ENCODE results near the gene LRBA.

The LRBA gene

DNA sequence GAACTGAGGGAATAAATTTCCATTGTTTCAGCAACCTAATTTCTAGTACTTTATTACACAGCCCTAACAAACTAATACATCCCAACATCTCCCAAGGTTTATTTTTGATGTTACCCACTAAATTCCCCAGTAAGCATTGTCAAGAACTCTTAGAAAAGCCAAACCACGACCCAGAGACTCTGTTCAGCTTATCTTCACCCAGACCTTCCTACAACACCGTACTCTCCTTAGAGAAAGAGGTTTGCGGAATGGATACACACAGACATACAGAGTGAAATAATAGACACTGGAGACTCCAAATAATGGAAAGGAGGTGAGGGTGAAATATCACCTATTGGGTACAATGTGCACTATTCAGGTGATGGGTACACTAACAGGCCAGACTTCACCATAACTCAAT lies 75.6 kb downstream of the LRBA start:
- in situ Hi-C loops (cut with HindIII; ENCODE audit: low sequenced_read_pairs) = no loop called here
- H3K4me3 ChIP-seq (ENCODE audit: low read depth, low read length) = no peak overlapping the region
- TF ChIP-seq, protein P1, sequence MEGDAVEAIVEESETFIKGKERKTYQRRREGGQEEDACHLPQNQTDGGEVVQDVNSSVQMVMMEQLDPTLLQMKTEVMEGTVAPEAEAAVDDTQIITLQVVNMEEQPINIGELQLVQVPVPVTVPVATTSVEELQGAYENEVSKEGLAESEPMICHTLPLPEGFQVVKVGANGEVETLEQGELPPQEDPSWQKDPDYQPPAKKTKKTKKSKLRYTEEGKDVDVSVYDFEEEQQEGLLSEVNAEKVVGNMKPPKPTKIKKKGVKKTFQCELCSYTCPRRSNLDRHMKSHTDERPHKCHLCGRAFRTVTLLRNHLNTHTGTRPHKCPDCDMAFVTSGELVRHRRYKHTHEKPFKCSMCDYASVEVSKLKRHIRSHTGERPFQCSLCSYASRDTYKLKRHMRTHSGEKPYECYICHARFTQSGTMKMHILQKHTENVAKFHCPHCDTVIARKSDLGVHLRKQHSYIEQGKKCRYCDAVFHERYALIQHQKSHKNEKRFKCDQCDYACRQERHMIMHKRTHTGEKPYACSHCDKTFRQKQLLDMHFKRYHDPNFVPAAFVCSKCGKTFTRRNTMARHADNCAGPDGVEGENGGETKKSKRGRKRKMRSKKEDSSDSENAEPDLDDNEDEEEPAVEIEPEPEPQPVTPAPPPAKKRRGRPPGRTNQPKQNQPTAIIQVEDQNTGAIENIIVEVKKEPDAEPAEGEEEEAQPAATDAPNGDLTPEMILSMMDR (IDR thresholded peaks at IDR 0.05; ENCODE audit: low read depth, low read length, missing control alignments) = no peak
- no peak for DNase-seq (ENCODE audit: low read depth)

DNA sequence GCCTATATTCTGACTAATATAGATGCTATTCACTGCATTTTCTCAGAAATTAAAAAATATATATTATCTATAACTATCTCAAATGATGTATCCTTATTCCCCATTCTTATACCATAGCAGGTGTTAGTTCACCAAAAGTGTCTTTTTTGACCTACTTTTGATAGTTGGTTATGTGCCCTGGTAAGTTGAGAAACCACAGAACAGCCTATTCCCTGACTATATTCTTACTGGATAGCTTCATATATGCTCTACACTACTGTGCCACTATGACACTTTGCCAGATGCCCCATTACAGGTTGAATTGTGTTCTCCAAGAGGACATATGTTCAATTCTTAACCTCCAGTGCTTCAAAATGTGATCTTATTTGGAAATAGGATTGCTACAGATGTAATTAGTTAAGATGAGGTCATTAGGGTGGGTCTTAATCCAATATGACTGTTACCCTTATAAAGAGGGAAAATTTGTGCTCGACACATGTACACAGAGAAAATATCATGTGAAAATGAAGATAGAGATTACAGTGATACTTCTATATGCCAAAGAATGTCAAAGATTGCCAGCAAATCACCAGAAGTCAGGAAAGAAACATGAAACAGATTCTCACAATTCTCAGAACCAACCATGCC lies 76.1 kb downstream of the LRBA start:
- DNase-seq (ENCODE audit: low read depth) = no peak
- in situ Hi-C loops (cut with HindIII; ENCODE audit: low sequenced_read_pairs) = no loop called here
- TF ChIP-seq, protein P1 (IDR thresholded peaks at IDR 0.05; ENCODE audit: low read depth, low read length, missing control alignments) = no peak
- H3K4me3 ChIP-seq (ENCODE audit: low read depth, low read length) = no peak overlapping the region

DNA sequence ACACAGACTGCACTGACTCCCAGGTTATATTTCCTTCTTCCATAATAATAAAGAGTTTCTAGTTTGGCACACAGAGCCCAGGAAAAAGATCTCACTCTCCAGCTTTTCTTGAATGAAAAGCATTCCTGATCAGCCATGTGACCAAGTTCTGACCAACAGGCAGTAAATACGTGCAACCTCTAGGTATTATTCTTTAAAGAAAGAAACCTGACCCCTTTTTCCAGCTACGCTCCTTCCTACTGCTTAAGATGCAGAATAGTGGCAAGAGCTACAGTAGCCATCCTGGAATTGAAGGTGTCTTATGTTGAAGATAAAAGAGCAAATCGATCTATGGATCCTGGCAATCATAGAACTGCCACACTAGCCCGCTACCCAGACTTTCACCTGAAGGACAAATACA lies 76.7 kb downstream of the LRBA start:
- no peak overlapping the region for H3K4me3 ChIP-seq (ENCODE audit: low read depth, low read length)
- TF ChIP-seq, protein P1 (IDR thresholded peaks at IDR 0.05; ENCODE audit: low read depth, low read length, missing control alignments) = no peak
- in situ Hi-C loops (cut with HindIII; ENCODE audit: low sequenced_read_pairs) = no loop called here
- DNase-seq (ENCODE audit: low read depth) = no peak

DNA sequence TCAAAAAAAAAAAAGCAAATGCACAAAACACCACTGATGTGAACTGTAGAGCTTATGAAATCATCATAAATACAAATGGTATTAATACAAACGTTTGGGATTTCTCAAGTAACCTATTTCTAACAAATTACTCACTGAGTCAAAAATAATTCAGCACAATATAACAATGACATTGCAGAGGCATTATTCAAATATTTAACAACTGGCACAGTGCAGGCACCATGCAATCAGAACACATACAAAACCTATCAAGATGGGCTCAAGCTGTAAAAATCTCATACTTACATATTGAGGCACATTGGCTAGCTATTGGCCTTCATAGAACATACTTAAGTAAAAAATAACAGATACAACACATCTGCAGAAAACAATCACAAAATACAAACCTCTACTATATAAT lies 81.1 kb downstream of the LRBA start:
- in situ Hi-C loops (cut with HindIII; ENCODE audit: low sequenced_read_pairs) = no loop called here
- H3K4me3 ChIP-seq (ENCODE audit: low read depth, low read length) = no peak overlapping the region
- TF ChIP-seq, protein P1 (IDR thresholded peaks at IDR 0.05; ENCODE audit: low read depth, low read length, missing control alignments) = no peak
- DNase-seq (ENCODE audit: low read depth) = no peak

DNA sequence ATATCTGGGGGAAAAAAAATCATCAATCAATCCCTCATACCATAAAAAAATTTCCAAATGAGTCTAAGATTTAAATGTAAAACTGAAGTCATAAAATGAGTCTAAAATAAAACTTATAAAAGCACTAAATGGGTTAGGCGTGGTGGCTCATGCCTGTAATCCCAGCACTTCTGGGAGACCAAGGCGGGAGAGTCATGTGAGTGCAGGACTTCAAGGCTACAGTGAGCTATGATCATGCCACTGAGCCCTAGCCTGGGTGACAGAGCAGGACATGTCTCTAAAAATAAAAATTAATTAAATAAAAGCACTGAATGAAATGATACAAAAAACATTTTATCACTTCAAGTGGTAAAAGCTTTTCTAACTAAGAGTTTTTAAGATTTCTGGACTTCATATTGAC lies 83.3 kb downstream of the LRBA start:
- TF ChIP-seq, protein P1 (IDR thresholded peaks at IDR 0.05; ENCODE audit: low read depth, low read length, missing control alignments) = no peak
- DNase-seq (ENCODE audit: low read depth) = no peak
- in situ Hi-C loops (cut with HindIII; ENCODE audit: low sequenced_read_pairs) = no loop called here

DNA sequence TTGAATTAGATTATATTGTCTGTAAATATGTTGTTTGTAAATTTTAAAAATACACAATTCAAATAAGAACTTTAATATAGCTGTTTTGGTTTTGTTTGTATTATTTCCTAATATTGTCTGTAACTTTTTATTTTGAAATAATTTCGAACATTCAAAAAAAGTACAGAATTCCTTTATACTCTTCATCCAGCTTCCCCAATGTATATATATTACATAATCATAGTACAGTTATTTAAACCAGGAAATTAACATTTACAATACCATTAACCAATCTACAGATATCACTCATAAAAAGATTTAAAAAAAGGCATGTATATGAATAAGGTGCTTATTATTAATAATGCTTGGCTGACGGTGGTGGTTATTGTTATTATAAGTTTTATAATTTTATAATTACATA lies 84.1 kb downstream of the LRBA start:
- in situ Hi-C loops (cut with HindIII; ENCODE audit: low sequenced_read_pairs) = no loop called here
- H3K4me3 ChIP-seq (ENCODE audit: low read depth, low read length) = no peak overlapping the region
- DNase-seq (ENCODE audit: low read depth) = no peak
- TF ChIP-seq, protein P1 (IDR thresholded peaks at IDR 0.05; ENCODE audit: low read depth, low read length, missing control alignments) = no peak

More for the DNA sequence above, 83.3 kb downstream of the LRBA start:
- no peak overlapping the region for H3K4me3 ChIP-seq (ENCODE audit: low read depth, low read length)

Data from astrocyte of the cerebellum (primary cell).